ENCODE results near the gene SPA17. TPM values are rescaled to one million over a fixed set of nuclear protein-coding genes. Genes with fewer than 3 reads are reported as not detected.

The SPA17 gene
- total RNA-seq, 3 donors from 2014 or later = 2.9 to 15.2 (median 9.8) TPM

- Histone ChIP-seq H3K36me3 (no peaks in the 10 kb centered on the region), H3K27ac (no peak overlapping the region), H3K4me1 (no peaks in the 10 kb centered on the region), H3K9me3 (no peaks in the 10 kb centered on the region), H3K4me3 (no peak overlapping the region), H3K27me3 (no peaks in the 10 kb centered on the region)
- TF ChIP-seq POLR2A (IDR thresholded peaks at IDR 0.05) (no peak), POLR2AphosphoS5 (IDR thresholded peaks at IDR 0.05) (no peak)
- TF ChIP-seq, protein P1, sequence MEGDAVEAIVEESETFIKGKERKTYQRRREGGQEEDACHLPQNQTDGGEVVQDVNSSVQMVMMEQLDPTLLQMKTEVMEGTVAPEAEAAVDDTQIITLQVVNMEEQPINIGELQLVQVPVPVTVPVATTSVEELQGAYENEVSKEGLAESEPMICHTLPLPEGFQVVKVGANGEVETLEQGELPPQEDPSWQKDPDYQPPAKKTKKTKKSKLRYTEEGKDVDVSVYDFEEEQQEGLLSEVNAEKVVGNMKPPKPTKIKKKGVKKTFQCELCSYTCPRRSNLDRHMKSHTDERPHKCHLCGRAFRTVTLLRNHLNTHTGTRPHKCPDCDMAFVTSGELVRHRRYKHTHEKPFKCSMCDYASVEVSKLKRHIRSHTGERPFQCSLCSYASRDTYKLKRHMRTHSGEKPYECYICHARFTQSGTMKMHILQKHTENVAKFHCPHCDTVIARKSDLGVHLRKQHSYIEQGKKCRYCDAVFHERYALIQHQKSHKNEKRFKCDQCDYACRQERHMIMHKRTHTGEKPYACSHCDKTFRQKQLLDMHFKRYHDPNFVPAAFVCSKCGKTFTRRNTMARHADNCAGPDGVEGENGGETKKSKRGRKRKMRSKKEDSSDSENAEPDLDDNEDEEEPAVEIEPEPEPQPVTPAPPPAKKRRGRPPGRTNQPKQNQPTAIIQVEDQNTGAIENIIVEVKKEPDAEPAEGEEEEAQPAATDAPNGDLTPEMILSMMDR (IDR thresholded peaks at IDR 0.05) = no peak
- intact Hi-C loops (cut with DNase I; ENCODE audit: low total_unique reads) = no loop called here
- no peak for DNase-seq (ENCODE audit: low spot score in 2 of 2)
Observed at GRCh38 chr11:124643042-124643604, 30.6 kb upstream of the SPA17 start.

GRCh38 chr11:124643605-124644425 is 29.9 kb upstream of the SPA17 start:
- Histone ChIP-seq H3K27ac (no peak overlapping the region), H3K9me3 (no peaks in the 10 kb centered on the region), H3K36me3 (no peaks in the 10 kb centered on the region), H3K4me3 (no peak overlapping the region), H3K4me1 (no peaks in the 10 kb centered on the region), H3K27me3 (no peaks in the 10 kb centered on the region)
- no peak for DNase-seq (ENCODE audit: low spot score in 2 of 2)
- intact Hi-C loops (cut with DNase I; ENCODE audit: low total_unique reads) = no loop called here
- TF ChIP-seq, protein P1 (IDR thresholded peaks at IDR 0.05) = no peak
- TF ChIP-seq POLR2A (IDR thresholded peaks at IDR 0.05) = no peak
- no peak for TF ChIP-seq POLR2AphosphoS5 (IDR thresholded peaks at IDR 0.05)

DNA sequence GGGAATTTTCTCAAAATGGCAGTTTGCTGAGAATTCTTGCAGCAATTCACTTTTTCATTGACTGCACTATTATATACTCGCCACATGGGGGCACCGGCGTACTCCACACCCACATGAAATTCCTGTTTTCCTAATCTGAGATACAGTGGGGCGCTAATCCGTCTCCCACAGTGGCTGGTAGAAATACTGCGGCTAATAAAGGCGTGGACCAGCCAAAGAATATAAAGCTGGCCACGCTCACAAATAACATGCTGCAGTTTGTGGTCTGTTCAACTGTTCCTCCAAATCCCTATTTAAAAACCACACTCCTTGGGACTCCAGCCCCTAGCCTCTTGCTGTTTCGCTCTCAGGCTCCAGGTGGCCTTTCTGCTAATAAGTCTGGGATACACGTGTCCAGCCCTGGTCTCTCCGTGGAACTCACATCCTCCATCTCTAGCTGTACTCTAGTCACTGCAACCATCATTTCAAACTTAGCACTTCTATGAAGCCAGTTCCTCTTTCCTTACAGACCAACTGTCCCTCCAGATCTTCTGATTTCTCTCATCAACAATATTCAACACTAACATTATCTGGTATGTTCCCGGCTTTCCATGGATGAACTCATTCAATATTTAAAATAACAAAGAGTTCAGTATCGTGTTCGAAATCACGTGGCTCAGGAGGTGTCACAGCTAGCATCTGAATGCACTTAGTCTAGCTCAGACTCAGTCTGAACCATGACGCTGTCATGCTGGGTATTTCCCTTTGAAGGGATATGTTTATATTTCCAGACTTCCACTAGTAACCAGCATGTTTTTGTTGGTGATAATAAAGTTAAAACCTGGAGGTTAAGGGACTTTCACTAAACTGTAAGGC is 29.1 kb upstream of the SPA17 start:
- Histone ChIP-seq H3K4me3 (peak overlapping the region in 2 of 3 donors; percentile 30 to 51), H3K9me3 (no peaks in the 10 kb centered on the region), H3K27me3 (no peaks in the 10 kb centered on the region), H3K36me3 (no peaks in the 10 kb centered on the region), H3K4me1 (no peaks in the 10 kb centered on the region), H3K27ac (no peak overlapping the region)
- TF ChIP-seq POLR2A (IDR thresholded peaks at IDR 0.05) (no peak), POLR2AphosphoS5 (IDR thresholded peaks at IDR 0.05) (no peak)
- TF ChIP-seq, protein P1 (IDR thresholded peaks at IDR 0.05) = peak; percentile 58 to 84 (median 83)
- intact Hi-C loops (cut with DNase I; ENCODE audit: low total_unique reads) = no loop called here
- DNase-seq (ENCODE audit: low spot score in 2 of 2) = peak in 1 of 2 donors; percentile 25

DNA sequence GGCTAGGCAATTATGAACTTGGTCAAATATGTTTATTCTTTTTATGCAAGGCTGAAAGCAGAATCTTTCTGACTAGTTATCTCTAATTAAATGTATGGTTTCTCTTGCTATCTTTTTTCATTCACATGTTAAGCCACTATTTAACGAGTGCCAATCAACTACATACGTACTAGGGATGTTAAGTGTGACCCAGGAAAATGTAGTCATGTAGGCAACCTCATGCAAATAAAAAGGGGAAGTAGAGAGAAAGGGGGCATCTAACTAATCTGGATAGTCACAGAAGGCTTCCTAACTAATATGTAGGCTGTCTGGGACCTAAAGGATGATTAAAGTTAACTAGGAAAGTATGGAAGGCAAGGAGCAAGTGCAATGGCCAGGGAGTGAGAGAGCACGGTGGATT is 27.6 kb upstream of the SPA17 start:
- intact Hi-C loops (cut with DNase I; ENCODE audit: low total_unique reads) = no loop called here
- Histone ChIP-seq H3K36me3 (no peaks in the 10 kb centered on the region), H3K27me3 (no peaks in the 10 kb centered on the region), H3K4me1 (no peaks in the 10 kb centered on the region), H3K27ac (no peak overlapping the region), H3K4me3 (no peak overlapping the region), H3K9me3 (no peaks in the 10 kb centered on the region)
- TF ChIP-seq POLR2A (IDR thresholded peaks at IDR 0.05) (no peak), POLR2AphosphoS5 (IDR thresholded peaks at IDR 0.05) (no peak)
- TF ChIP-seq, protein P1 (IDR thresholded peaks at IDR 0.05) = no peak
- DNase-seq (ENCODE audit: low spot score in 2 of 2) = no peak

All from breast epithelium (tissue), 4 donors.